Activated naive CD4-positive, alpha-beta T cell treated with anti-CD3 and anti-CD28 coated beads, Interleukin-2, amount 50 U/mL, for 16 hours (primary cell): ENCODE measurements around the gene PXN.

ENCODE experiments used
- DNase-seq: peaks from one replicate; pipeline ENCODE4 v3.0.0-alpha.2; 2020

Gene PXN

DNA sequence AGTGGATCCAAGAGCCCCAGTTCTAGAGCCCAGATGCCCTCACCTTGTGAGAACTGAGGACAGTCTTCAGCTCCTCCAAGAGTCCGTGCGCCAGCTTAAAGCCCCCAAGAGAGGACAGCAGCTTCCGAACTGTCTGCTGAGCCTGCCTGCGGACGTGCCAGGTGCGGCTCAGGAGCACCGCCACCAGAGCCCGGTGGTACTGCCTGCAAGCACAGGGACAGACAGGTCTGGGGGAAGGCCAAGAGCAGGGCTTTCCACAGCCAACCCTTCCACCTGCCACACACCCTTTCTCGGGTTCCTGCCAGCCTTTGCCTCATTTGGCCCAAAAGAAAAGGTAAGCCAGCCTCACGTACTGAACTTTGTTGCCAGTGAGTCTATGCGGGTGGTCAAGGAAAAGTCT is 101.2 kb downstream of the PXN start:
- no peak for DNase-seq

GRCh38 chr12:120162763-120163162 is 102.8 kb downstream of the PXN start:
- DNase-seq = no peak

- no peak for DNase-seq
These were observed 103.7 kb downstream of the PXN start for GRCh38 chr12:120161852-120162251.
